ENCODE measurements around the gene CEBPG. TPM values are rescaled to one million over a fixed set of nuclear protein-coding genes. Genes with fewer than 3 reads are reported as not detected.
A peak's percentile ranks its signal among the peaks of the same experiment; 100 is the strongest.

CEBPG gene
- total RNA-seq, 4 donors from 2014 or later, result 22.4 to 66.7 (median 46.9) TPM

DNA sequence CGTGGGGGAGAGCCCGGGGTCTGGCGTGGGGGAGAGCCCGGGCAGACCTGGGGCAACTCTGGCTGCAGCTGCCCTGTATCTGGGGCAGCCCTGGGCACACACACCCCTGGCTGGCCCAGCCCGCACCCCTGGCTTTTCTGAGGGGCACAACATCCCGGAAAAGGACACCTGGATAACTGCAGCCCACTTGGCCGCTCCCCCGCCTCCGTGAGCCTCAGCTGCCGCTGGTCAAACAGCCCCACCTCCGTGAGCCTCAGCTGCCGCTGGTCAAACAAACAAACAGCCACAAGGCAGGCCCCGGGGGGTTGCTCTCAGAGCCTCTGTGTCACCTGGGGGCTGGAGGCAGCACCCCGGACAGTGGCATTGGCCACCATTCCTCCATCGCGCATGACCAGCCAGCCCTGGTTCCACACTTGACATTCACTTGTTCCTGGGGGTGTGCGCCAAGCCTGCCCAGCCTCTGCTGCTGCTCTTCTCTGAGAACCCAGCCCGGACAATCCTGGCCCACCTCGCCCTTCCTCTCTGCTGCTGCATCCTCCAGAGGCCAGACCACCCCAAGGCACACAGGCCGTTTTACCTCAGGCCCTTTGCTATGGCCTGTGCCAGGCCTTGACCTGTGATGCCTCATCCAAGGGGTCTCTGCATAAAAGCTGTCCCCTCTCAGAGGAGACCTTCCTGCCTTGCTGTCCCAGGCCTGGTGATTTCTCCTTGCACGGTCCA is 19.9 kb downstream of the CEBPG start:
- TF ChIP-seq EP300 (IDR thresholded peaks at IDR 0.05; ENCODE audit: low read depth) (no peak), POLR2AphosphoS5 (IDR thresholded peaks at IDR 0.05) (no peak), POLR2A (IDR thresholded peaks at IDR 0.05) (no peak)
- TF ChIP-seq, protein P1, sequence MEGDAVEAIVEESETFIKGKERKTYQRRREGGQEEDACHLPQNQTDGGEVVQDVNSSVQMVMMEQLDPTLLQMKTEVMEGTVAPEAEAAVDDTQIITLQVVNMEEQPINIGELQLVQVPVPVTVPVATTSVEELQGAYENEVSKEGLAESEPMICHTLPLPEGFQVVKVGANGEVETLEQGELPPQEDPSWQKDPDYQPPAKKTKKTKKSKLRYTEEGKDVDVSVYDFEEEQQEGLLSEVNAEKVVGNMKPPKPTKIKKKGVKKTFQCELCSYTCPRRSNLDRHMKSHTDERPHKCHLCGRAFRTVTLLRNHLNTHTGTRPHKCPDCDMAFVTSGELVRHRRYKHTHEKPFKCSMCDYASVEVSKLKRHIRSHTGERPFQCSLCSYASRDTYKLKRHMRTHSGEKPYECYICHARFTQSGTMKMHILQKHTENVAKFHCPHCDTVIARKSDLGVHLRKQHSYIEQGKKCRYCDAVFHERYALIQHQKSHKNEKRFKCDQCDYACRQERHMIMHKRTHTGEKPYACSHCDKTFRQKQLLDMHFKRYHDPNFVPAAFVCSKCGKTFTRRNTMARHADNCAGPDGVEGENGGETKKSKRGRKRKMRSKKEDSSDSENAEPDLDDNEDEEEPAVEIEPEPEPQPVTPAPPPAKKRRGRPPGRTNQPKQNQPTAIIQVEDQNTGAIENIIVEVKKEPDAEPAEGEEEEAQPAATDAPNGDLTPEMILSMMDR (IDR thresholded peaks at IDR 0.05), result no peak
- in situ Hi-C loops (cut with MboI; ENCODE audit: low pct_ligation_motif_present in 1 of 4, low pct_unique_long_range_greater_than_20kb in 1 of 4, low sequenced_read_pairs in 3 of 4) (no loop called here), intact Hi-C loops (cut with DNase I; ENCODE audit: low total_unique reads) (no loop called here)
- H3K4me1 ChIP-seq, result peaks cover 31 to 76% (median 60%) of the 10 kb centered on the region in 4 donors
- H3K27ac ChIP-seq, result no peak overlapping the region
- no peaks in the 10 kb centered on the region for H3K9me3 ChIP-seq
- H3K4me3 ChIP-seq, result no peak overlapping the region
- no peaks in the 10 kb centered on the region for H3K36me3 ChIP-seq
- WGBS, 2 donors (ENCODE audit: low coverage in 1 of 2), result 78 to 100% methylated on average over 1 to 20 of the region's 21 CpGs
- no peaks in the 10 kb centered on the region for H3K27me3 ChIP-seq
- DNase-seq, result no peak

DNA sequence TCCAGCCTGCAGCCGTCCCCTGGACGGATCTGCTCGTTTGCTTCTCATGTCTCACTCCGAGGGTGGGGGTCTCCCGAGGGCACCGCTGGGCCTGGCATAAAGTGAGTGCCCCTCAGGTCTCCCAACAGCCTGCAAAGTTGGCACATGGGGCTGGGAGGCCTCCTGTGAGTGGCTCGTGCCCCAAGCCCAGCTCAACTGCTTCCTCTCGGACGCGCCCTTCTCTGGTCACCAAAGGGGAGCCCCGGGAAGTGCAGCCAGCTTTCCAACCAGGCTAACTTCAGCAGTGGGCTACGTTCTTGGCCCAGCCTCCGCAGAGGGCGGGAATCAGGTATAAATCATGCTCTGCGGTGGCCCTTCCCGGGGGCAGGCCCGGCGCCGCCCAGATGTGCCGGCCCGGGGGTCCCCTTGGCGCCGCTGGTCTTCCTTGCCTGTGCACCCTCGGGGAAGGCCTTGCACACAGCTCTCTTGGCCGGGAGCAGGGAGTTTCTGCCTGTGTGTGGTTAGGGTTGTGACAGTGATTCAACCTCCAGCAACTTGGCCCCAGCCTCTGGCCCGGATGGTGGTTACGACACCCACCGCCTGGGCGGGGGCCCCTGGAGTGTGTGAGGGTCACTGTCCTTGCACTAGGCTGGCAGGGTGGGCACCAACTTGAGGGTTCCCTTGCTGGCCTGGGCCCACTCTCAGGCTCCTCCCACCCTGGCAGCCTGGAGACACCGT is 20.7 kb downstream of the CEBPG start:
- Histone ChIP-seq H3K27me3 (no peaks in the 10 kb centered on the region), H3K36me3 (no peaks in the 10 kb centered on the region), H3K4me1 (peaks cover 29 to 69% (median 55%) of the 10 kb centered on the region in 4 donors), H3K9me3 (no peaks in the 10 kb centered on the region), H3K4me3 (no peak overlapping the region), H3K27ac (peak overlapping the region in 2 of 4 donors; percentile 5 to 41)
- no peak for DNase-seq
- WGBS, 2 donors (ENCODE audit: low coverage in 1 of 2), result 76% methylated on average over 29 of the region's 30 CpGs; no CpG with 5 or more reads in 1 of the 2 donors
- intact Hi-C loops (cut with DNase I; ENCODE audit: low total_unique reads) (no loop called here), in situ Hi-C loops (cut with MboI; ENCODE audit: low pct_ligation_motif_present in 1 of 4, low pct_unique_long_range_greater_than_20kb in 1 of 4, low sequenced_read_pairs in 3 of 4) (no loop called here)
- TF ChIP-seq POLR2AphosphoS5 (IDR thresholded peaks at IDR 0.05), result peak in 1 of 3 donors; percentile 26
- no peak for TF ChIP-seq EP300 (IDR thresholded peaks at IDR 0.05; ENCODE audit: low read depth)
- TF ChIP-seq, protein P1 (IDR thresholded peaks at IDR 0.05), result no peak

DNA sequence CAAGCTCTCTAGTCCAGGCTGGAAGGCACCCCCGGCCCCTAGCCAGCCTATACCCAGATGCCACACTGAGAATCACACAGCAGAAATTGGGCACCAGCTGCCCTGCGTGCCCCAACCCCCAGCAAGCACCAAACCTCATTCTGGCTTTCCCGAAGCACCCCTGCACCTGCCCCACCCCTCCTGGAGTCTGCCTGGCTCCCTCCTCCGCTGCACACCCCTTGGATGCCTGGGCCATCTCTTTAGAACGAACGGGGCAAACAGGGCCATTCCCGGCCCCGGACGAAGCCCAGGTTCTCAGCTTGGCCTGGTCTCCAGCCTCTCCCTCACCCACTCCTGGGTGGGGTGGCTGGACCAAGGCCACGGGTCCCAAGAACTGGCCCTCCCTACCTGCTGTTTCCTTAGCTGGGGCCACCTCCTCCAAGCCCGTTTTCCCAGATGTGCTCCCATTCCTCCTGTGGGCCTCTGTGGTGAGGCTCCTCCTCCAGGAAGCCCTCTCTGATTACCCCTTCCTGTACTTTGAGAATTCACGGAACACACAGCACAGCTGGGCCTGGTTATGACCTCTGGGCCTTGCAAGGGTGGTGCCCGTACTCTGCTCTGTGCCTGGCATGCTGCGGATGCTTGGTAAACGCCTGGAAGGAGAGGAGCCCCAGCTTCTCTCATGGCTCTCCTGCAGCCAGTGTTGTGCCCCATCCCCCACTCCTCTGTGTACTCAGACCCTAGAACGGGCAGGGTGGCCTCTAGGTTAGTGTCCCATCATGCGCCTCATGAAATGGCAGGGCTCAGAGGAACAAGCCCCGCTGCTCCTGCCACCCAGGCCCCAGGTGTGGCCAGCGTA is 21.4 kb downstream of the CEBPG start:
- intact Hi-C loops (cut with DNase I; ENCODE audit: low total_unique reads), result no loop called here
- no peak for DNase-seq

More for the DNA sequence above, 21.4 kb downstream of the CEBPG start:
- in situ Hi-C loops (cut with MboI; ENCODE audit: low pct_ligation_motif_present in 1 of 4, low pct_unique_long_range_greater_than_20kb in 1 of 4, low sequenced_read_pairs in 3 of 4), result no loop called here
- Histone ChIP-seq H3K27me3 (no peaks in the 10 kb centered on the region), H3K4me1 (peaks cover 21 to 61% (median 47%) of the 10 kb centered on the region in 4 donors), H3K9me3 (no peaks in the 10 kb centered on the region), H3K4me3 (no peak overlapping the region), H3K27ac (peak overlapping the region in 2 of 4 donors; percentile 5 to 41), H3K36me3 (no peaks in the 10 kb centered on the region)
- TF ChIP-seq, protein P1 (IDR thresholded peaks at IDR 0.05), result no peak
- no peak for TF ChIP-seq EP300 (IDR thresholded peaks at IDR 0.05; ENCODE audit: low read depth)
- no peak for TF ChIP-seq POLR2A (IDR thresholded peaks at IDR 0.05)
- TF ChIP-seq POLR2AphosphoS5 (IDR thresholded peaks at IDR 0.05), result no peak
- 74% methylated on average over 18 of the region's 19 CpGs; no CpG with 5 or more reads in 1 of the 2 donors for WGBS, 2 donors (ENCODE audit: low coverage in 1 of 2)

All from transverse colon (tissue), 4 donors.